KMS-11 (cell line): ENCODE measurements around the gene SLC7A1.

Experiments used
- H2AFZ ChIP-seq: fragments of 200-600 bp; sonication (generic); 2 replicates; pipeline ENCODE4 v1.6.1; 2016; ENCODE audit warnings: antibody characterized with exemption, mixed run types, low read depth
- H3K27ac ChIP-seq: fragments of 200-600 bp; sonication (generic); 2 replicates; pipeline ENCODE4 v1.6.1; 2016; ENCODE audit warnings: mild to moderate bottlenecking, mixed run types
- H3K27me3 ChIP-seq: fragments of 200-600 bp; sonication (generic); 2 replicates; pipeline ENCODE4 v1.6.1; 2017; ENCODE audit warnings: mild to moderate bottlenecking, low read depth, mixed run types, moderate library complexity; ENCODE audit not compliant: insufficient read depth
- H3K36me3 ChIP-seq: fragments of 200-600 bp; sonication (generic); 2 replicates; pipeline ENCODE4 v1.6.1; 2017; ENCODE audit warnings: mild to moderate bottlenecking, mixed run types; ENCODE audit not compliant: insufficient read depth
- H3K4me1 ChIP-seq: fragments of 200-600 bp; sonication (generic); 2 replicates; pipeline ENCODE4 v1.6.1; 2016; ENCODE audit warnings: mild to moderate bottlenecking, low read depth, mixed run types; ENCODE audit not compliant: poor library complexity, severe bottlenecking
- H3K4me2 ChIP-seq: fragments of 200-600 bp; sonication (generic); 2 replicates; pipeline ENCODE4 v1.7.0; 2016; ENCODE audit warnings: mild to moderate bottlenecking, mixed run types
- H3K4me3 ChIP-seq: fragments of 200-600 bp; sonication (generic); IDR thresholded peaks from 2 replicates; pipeline ENCODE4 v1.6.1; 2017; ENCODE audit warnings: low read depth, low read length, mixed read lengths; ENCODE audit not compliant: insufficient read depth
- H3K79me2 ChIP-seq: fragments of 200-600 bp; sonication (generic); 2 replicates; pipeline ENCODE4 v1.6.1; 2016; ENCODE audit warnings: low read depth, mixed run types; ENCODE audit not compliant: insufficient read depth
- H3K9ac ChIP-seq: fragments of 200-600 bp; sonication (generic); 2 replicates; pipeline ENCODE4 v1.6.1; 2016; ENCODE audit warnings: mild to moderate bottlenecking, mixed run types
- H4K20me1 ChIP-seq: fragments of 200-600 bp; sonication (generic); 2 replicates; pipeline ENCODE4 v1.6.1; 2016; ENCODE audit warnings: mild to moderate bottlenecking, mixed run types; ENCODE audit not compliant: insufficient read depth
- CTCF ChIP-seq: fragments of 200-600 bp; sonication (generic); conservative IDR thresholded peaks from 2 replicates; pipeline ENCODE4 v1.6.1; 2017; ENCODE audit warnings: low read depth, mild to moderate bottlenecking, antibody characterized with exemption, low read length, moderate library complexity, mixed read lengths

The SLC7A1 gene

DNA sequence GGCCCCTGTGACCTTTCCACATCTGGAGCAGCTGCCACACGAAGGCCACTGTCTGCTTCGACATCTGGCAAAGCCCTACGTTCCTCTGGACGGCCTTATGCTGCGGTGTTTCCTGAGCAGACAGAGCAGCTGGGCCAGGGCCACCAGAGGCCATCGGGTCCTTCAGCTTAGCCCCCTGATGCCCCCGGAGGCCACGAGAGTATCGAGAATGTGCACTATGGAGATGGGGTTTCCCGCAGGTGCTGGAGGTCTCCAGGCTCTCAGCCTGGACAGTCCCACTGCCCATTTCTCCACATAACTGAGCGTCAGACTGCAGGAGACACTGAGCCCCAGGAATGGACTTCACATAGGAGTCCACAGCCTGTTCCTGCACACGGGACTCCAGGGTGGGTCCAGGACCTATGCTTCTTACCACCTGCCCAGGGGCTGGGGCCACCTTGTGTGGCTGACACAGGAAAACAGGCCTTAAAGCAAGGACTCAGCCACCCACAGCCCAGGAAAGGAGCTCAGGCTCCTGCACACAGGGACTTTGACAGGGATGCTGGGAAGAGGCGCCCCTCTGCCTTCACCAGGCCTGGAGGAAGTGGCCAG lies 80.7 kb downstream of the SLC7A1 start:
- Histone ChIP-seq H3K4me2 (no peak overlapping the region), H3K4me3 (no peak overlapping the region), H3K27ac (no peak overlapping the region), H3K4me1 (peaks cover 3% of the 10 kb centered on the region), H4K20me1 (no peaks in the 10 kb centered on the region), H2AFZ (no peak overlapping the region), H3K79me2 (no peaks in the 10 kb centered on the region), H3K9ac (no peak overlapping the region), H3K27me3 (no peaks in the 10 kb centered on the region), H3K36me3 (no peaks in the 10 kb centered on the region)
- no peak for TF ChIP-seq CTCF

GRCh38 chr13:29513981-29514719 lies 81.3 kb downstream of the SLC7A1 start:
- H3K27ac ChIP-seq: no peak overlapping the region
- no peak overlapping the region for H3K4me3 ChIP-seq
- no peaks in the 10 kb centered on the region for H3K79me2 ChIP-seq
- peaks cover 10% of the 10 kb centered on the region for H3K4me1 ChIP-seq
- H4K20me1 ChIP-seq: no peaks in the 10 kb centered on the region
- H3K4me2 ChIP-seq: no peak overlapping the region
- no peaks in the 10 kb centered on the region for H3K36me3 ChIP-seq
- H3K27me3 ChIP-seq: no peaks in the 10 kb centered on the region
- H2AFZ ChIP-seq: no peak overlapping the region
- no peak for TF ChIP-seq CTCF
- H3K9ac ChIP-seq: no peak overlapping the region

GRCh38 chr13:29513002-29513980 lies 82.2 kb downstream of the SLC7A1 start:
- H3K9ac ChIP-seq: no peak overlapping the region
- H3K4me3 ChIP-seq: no peak overlapping the region
- H2AFZ ChIP-seq: no peak overlapping the region
- H3K4me2 ChIP-seq: no peak overlapping the region
- no peak overlapping the region for H3K27ac ChIP-seq
- no peaks in the 10 kb centered on the region for H3K36me3 ChIP-seq
- H3K4me1 ChIP-seq: peaks cover 14% of the 10 kb centered on the region
- H3K27me3 ChIP-seq: no peaks in the 10 kb centered on the region
- no peaks in the 10 kb centered on the region for H4K20me1 ChIP-seq
- no peak for TF ChIP-seq CTCF
- H3K79me2 ChIP-seq: no peaks in the 10 kb centered on the region

GRCh38 chr13:29511980-29512379 lies 83.5 kb downstream of the SLC7A1 start:
- H4K20me1 ChIP-seq: no peaks in the 10 kb centered on the region
- H3K27me3 ChIP-seq: no peaks in the 10 kb centered on the region
- no peak overlapping the region for H3K4me2 ChIP-seq
- peaks cover 19% of the 10 kb centered on the region for H3K4me1 ChIP-seq
- H3K9ac ChIP-seq: no peak overlapping the region
- no peaks in the 10 kb centered on the region for H3K79me2 ChIP-seq
- H3K36me3 ChIP-seq: no peaks in the 10 kb centered on the region
- no peak overlapping the region for H2AFZ ChIP-seq
- TF ChIP-seq CTCF: no peak
- H3K4me3 ChIP-seq: no peak overlapping the region
- no peak overlapping the region for H3K27ac ChIP-seq
